ENCODE results near the gene CDC6. TPM values are rescaled to one million over a fixed set of nuclear protein-coding genes. Genes with fewer than 3 reads are reported as not detected.

Gene CDC6
- 1 to 10 TPM in 2 of 4 donors, under 1 TPM in 1, not detected in 1; 0.54 to 2.2 (median 1.2) TPM for total RNA-seq

GRCh38 chr17:40287494-40288369 lies at the start of gene CDC6:
TSS of gene CDC6 (plus strand) at chr17:40287879. CDS start at chr17:40289421, 1,542 bp downstream.
- no peaks in the 10 kb centered on the region for H3K27me3 ChIP-seq
- peak; percentile 98 for ATAC-seq
- H3K4me1 ChIP-seq, result peaks cover 0 to 50% (median 8%) of the 10 kb centered on the region in 3 donors
- peak within 1 kb of the TSS in 3 of 4 donors; percentile 38 to 53 (median 49) for H3K27ac ChIP-seq
- peak within 1 kb of the TSS; percentile 28 to 53 for H3K4me3 ChIP-seq
- TF ChIP-seq CTCF (IDR thresholded peaks at IDR 0.05) (no peak), POLR2AphosphoS5 (IDR thresholded peaks at IDR 0.05) (peak; percentile 30), POLR2A (IDR thresholded peaks at IDR 0.05) (no peak), EP300 (IDR thresholded peaks at IDR 0.05) (no peak)
- H3K9me3 ChIP-seq, result no peaks in the 10 kb centered on the region
- H3K36me3 ChIP-seq, result no peaks in the 10 kb centered on the region
- WGBS, 2 donors (ENCODE audit: low coverage in 1 of 2), result 1% methylated on average over 20 to 25 of the region's 47 CpGs

DNA sequence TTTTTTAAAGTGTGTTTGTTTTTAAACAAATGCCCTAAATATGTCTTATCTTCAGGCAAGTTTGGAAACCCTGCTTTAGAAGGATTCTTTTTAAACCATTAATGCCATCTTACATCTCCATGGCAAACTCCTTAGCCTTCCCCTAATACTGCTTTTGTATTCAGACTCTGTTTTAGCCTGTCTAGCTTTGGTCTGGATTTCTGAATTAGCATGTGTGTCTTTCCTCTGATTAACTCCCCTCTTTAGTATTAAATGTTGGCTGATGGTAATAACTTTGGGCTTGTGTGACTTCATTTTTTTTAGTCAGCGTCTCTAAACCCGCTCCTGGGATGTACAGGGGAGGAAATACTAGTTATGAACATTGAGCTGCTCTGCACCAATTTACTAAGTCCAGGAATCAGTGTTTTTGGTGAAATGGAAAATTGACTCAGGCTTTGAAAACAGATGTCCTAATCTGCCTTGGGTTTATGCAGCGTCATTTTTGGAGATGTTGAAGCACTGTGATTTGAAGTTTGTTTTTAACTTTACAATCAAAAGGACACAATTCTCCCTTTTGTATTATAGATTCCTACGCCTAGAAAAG lies 46.3 kb upstream of the CDC6 start:
- TF ChIP-seq EP300 (IDR thresholded peaks at IDR 0.05) (no peak), CTCF (IDR thresholded peaks at IDR 0.05) (no peak), POLR2AphosphoS5 (IDR thresholded peaks at IDR 0.05) (no peak), POLR2A (IDR thresholded peaks at IDR 0.05) (no peak)
- no peak overlapping the region for H3K27ac ChIP-seq

DNA sequence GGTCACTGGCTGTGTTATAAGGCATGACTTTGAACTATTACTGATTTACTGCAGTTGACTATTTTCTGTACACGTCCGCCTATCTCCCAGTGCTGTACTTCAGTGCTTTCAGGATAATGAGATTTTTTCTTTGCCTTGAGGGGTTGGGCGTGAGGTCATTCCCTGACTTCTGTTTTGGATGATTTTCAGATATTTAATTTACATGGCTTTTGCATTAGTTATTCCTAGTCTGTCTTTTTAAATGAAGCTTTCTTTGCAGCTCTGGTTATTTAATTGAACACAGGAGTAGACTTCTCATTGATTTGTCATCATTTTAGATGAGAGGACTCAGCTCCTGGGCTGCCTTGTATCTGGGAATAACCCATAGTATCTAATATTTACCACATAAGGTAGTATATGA lies 44.9 kb upstream of the CDC6 start:
- WGBS, 2 donors (ENCODE audit: low coverage in 1 of 2), result 82 to 87% methylated on average over 3 of the region's 3 CpGs
- no peak for ATAC-seq
- peaks cover 0 to 45% (median 11%) of the 10 kb centered on the region in 3 donors for H3K4me1 ChIP-seq
- H3K27ac ChIP-seq, result no peak overlapping the region
- no peak for TF ChIP-seq EP300 (IDR thresholded peaks at IDR 0.05)
- TF ChIP-seq CTCF (IDR thresholded peaks at IDR 0.05), result no peak
- TF ChIP-seq POLR2A (IDR thresholded peaks at IDR 0.05), result no peak
- TF ChIP-seq POLR2AphosphoS5 (IDR thresholded peaks at IDR 0.05), result no peak
- no peaks in the 10 kb centered on the region for H3K9me3 ChIP-seq
- H3K27me3 ChIP-seq, result no peaks in the 10 kb centered on the region
- no peak overlapping the region for H3K4me3 ChIP-seq
- no peaks in the 10 kb centered on the region for H3K36me3 ChIP-seq

More for the DNA sequence above, 46.3 kb upstream of the CDC6 start:
- Histone ChIP-seq H3K27me3 (no peaks in the 10 kb centered on the region), H3K4me3 (no peak overlapping the region), H3K36me3 (no peaks in the 10 kb centered on the region), H3K4me1 (peaks cover 0 to 45% (median 11%) of the 10 kb centered on the region in 3 donors), H3K9me3 (no peaks in the 10 kb centered on the region)
- WGBS, 2 donors (ENCODE audit: low coverage in 1 of 2), result 69 to 75% methylated on average over 2 to 4 of the region's 4 CpGs
- no peak for ATAC-seq

- no peaks in the 10 kb centered on the region for H3K27me3 ChIP-seq
- no peaks in the 10 kb centered on the region for H3K9me3 ChIP-seq
- TF ChIP-seq POLR2A (IDR thresholded peaks at IDR 0.05) (no peak), EP300 (IDR thresholded peaks at IDR 0.05) (no peak), CTCF (IDR thresholded peaks at IDR 0.05) (no peak), POLR2AphosphoS5 (IDR thresholded peaks at IDR 0.05) (no peak)
- 92 to 100% methylated on average over 2 to 3 of the region's 3 CpGs for WGBS, 2 donors (ENCODE audit: low coverage in 1 of 2)
- peaks cover 0 to 53% (median 11%) of the 10 kb centered on the region in 3 donors for H3K4me1 ChIP-seq
- no peaks in the 10 kb centered on the region for H3K36me3 ChIP-seq
- ATAC-seq, result no peak
- no peak overlapping the region for H3K4me3 ChIP-seq
- H3K27ac ChIP-seq, result no peak overlapping the region
These were observed 43.9 kb upstream of the CDC6 start for GRCh38 chr17:40243761-40244160.

All from gastroesophageal sphincter (tissue), 4 donors.